ENCODE data around the gene SMOC1. TPM values are rescaled to one million over a fixed set of nuclear protein-coding genes. Genes with fewer than 3 reads are reported as not detected.

Gene SMOC1
- total and polyA plus RNA-seq, 2 experiments from 2014 or later, result 0.70 to 3.5 TPM

- H3K4me2 ChIP-seq (ENCODE audit: unreplicated experiment), result no peak overlapping the region
- H4K20me1 ChIP-seq (ENCODE audit: insufficient read depth), result no peaks in the 10 kb centered on the region
- WGBS, 2 experiments (ENCODE audit: low coverage in 1 of 2, low lambda C conversion rate in 2 of 2, missing lambda C conversion rate in 2 of 2), result 5 to 10% methylated on average over 19 to 21 of the region's 21 CpGs
- no peaks in the 10 kb centered on the region for H3K36me3 ChIP-seq (ENCODE audit: low read depth)
- TF ChIP-seq EZH2 (IDR thresholded peaks at IDR 0.05; ENCODE audit: insufficient read depth, poor library complexity, severe bottlenecking) (no peak), EZH2phosphoT487 (IDR thresholded peaks at IDR 0.05; ENCODE audit: insufficient read depth, low read depth) (no peak)
- peak overlapping the region; percentile 54 for H3K4me3 ChIP-seq
- peak; percentile 27 for DNase-seq
- H3K4me1 ChIP-seq (ENCODE audit: insufficient read depth), result no peaks in the 10 kb centered on the region
- in situ Hi-C loops (cut with MboI), result no loop called here
- no peak overlapping the region for H3K27ac ChIP-seq
- H3K79me2 ChIP-seq (ENCODE audit: insufficient read depth), result no peaks in the 10 kb centered on the region
- no peaks in the 10 kb centered on the region for H3K9me2 ChIP-seq (ENCODE audit: insufficient read depth)
- H3K9ac ChIP-seq, result peak overlapping the region; percentile 46
- H3F3A ChIP-seq (ENCODE audit: insufficient read depth), result no peaks in the 10 kb centered on the region
- no peaks in the 10 kb centered on the region for H3K9me3 ChIP-seq (ENCODE audit: low read depth)
- H3K27me3 ChIP-seq (replicated peaks; ENCODE audit: insufficient read depth), result peaks cover 31% of the 10 kb centered on the region
- H2AFZ ChIP-seq, result 0 out of 2 replicates have a peak overlapping the region, but pooled peaks have one; percentile 19
These were observed 850 bp downstream of the SMOC1 start for GRCh38 chr14:69880044-69880487.

- H3K27ac ChIP-seq, result no peak overlapping the region
- H3K79me2 ChIP-seq (ENCODE audit: insufficient read depth), result no peaks in the 10 kb centered on the region
- H3K9me3 ChIP-seq (ENCODE audit: low read depth), result no peaks in the 10 kb centered on the region
- H2AFZ ChIP-seq, result no peak overlapping the region
- H3F3A ChIP-seq (ENCODE audit: insufficient read depth), result no peaks in the 10 kb centered on the region
- TF ChIP-seq EZH2 (IDR thresholded peaks at IDR 0.05; ENCODE audit: insufficient read depth, poor library complexity, severe bottlenecking), result no peak
- TF ChIP-seq EZH2phosphoT487 (IDR thresholded peaks at IDR 0.05; ENCODE audit: insufficient read depth, low read depth), result no peak
- H3K9me2 ChIP-seq (ENCODE audit: insufficient read depth), result no peaks in the 10 kb centered on the region
- H4K20me1 ChIP-seq (ENCODE audit: insufficient read depth), result no peaks in the 10 kb centered on the region
- in situ Hi-C loops (cut with MboI), result no loop called here
- H3K4me3 ChIP-seq, result no peak overlapping the region
- H3K4me2 ChIP-seq (ENCODE audit: unreplicated experiment), result no peak overlapping the region
- no peak overlapping the region for H3K9ac ChIP-seq
- H3K4me1 ChIP-seq (ENCODE audit: insufficient read depth), result no peaks in the 10 kb centered on the region
- WGBS, 2 experiments (ENCODE audit: low coverage in 1 of 2, low lambda C conversion rate in 2 of 2, missing lambda C conversion rate in 2 of 2), result 8 to 20% methylated on average over 5 of the region's 5 CpGs
- no peaks in the 10 kb centered on the region for H3K36me3 ChIP-seq (ENCODE audit: low read depth)
- peaks cover 31% of the 10 kb centered on the region for H3K27me3 ChIP-seq (replicated peaks; ENCODE audit: insufficient read depth)
- no peak for DNase-seq
These were observed 1.7 kb downstream of the SMOC1 start for GRCh38 chr14:69880893-69881292.

GRCh38 chr14:69882116-69882864, 3.1 kb downstream of the SMOC1 start:
- Histone ChIP-seq H3K9me2 (ENCODE audit: insufficient read depth) (no peaks in the 10 kb centered on the region), H2AFZ (no peak overlapping the region), H3K4me3 (no peak overlapping the region), H3K79me2 (ENCODE audit: insufficient read depth) (no peaks in the 10 kb centered on the region), H3K9me3 (ENCODE audit: low read depth) (no peaks in the 10 kb centered on the region), H3K36me3 (ENCODE audit: low read depth) (no peaks in the 10 kb centered on the region), H3F3A (ENCODE audit: insufficient read depth) (0 out of 2 replicates have a peak, but pooled peaks cover 9% of the 10 kb centered on the region), H4K20me1 (ENCODE audit: insufficient read depth) (no peaks in the 10 kb centered on the region), H3K9ac (no peak overlapping the region), H3K27me3 (replicated peaks; ENCODE audit: insufficient read depth) (peaks cover 29% of the 10 kb centered on the region), H3K27ac (no peak overlapping the region), H3K4me2 (ENCODE audit: unreplicated experiment) (no peak overlapping the region), H3K4me1 (ENCODE audit: insufficient read depth) (peaks cover 4% of the 10 kb centered on the region)
- in situ Hi-C loops (cut with MboI), result no loop called here
- DNase-seq, result peak; percentile 15
- no peak for TF ChIP-seq EZH2phosphoT487 (IDR thresholded peaks at IDR 0.05; ENCODE audit: insufficient read depth, low read depth)
- no peak for TF ChIP-seq EZH2 (IDR thresholded peaks at IDR 0.05; ENCODE audit: insufficient read depth, poor library complexity, severe bottlenecking)
- 5 to 7% methylated on average over 11 of the region's 11 CpGs for WGBS, 2 experiments (ENCODE audit: low coverage in 1 of 2, low lambda C conversion rate in 2 of 2, missing lambda C conversion rate in 2 of 2)

GRCh38 chr14:69882915-69883314, 3.7 kb downstream of the SMOC1 start:
- Histone ChIP-seq H3K9me2 (ENCODE audit: insufficient read depth) (no peaks in the 10 kb centered on the region), H4K20me1 (ENCODE audit: insufficient read depth) (no peaks in the 10 kb centered on the region)
- in situ Hi-C loops (cut with MboI), result no loop called here

More at GRCh38 chr14:69882915-69883314, 3.7 kb downstream of the SMOC1 start:
- Histone ChIP-seq H3K9ac (no peak overlapping the region), H3K79me2 (ENCODE audit: insufficient read depth) (no peaks in the 10 kb centered on the region), H3F3A (ENCODE audit: insufficient read depth) (peaks cover 11% of the 10 kb centered on the region; the same call in 1 of the 2 replicates), H2AFZ (no peak overlapping the region), H3K9me3 (ENCODE audit: low read depth) (no peaks in the 10 kb centered on the region), H3K27me3 (replicated peaks; ENCODE audit: insufficient read depth) (peaks cover 29% of the 10 kb centered on the region), H3K4me1 (ENCODE audit: insufficient read depth) (peaks cover 10% of the 10 kb centered on the region), H3K36me3 (ENCODE audit: low read depth) (no peaks in the 10 kb centered on the region), H3K4me3 (no peak overlapping the region), H3K27ac (no peak overlapping the region), H3K4me2 (ENCODE audit: unreplicated experiment) (no peak overlapping the region)
- TF ChIP-seq EZH2 (IDR thresholded peaks at IDR 0.05; ENCODE audit: insufficient read depth, poor library complexity, severe bottlenecking) (no peak), EZH2phosphoT487 (IDR thresholded peaks at IDR 0.05; ENCODE audit: insufficient read depth, low read depth) (no peak)
- WGBS, 2 experiments (ENCODE audit: low coverage in 1 of 2, low lambda C conversion rate in 2 of 2, missing lambda C conversion rate in 2 of 2), result 28 to 37% methylated on average over 2 of the region's 2 CpGs
- DNase-seq, result no peak

All from GM23248 (cell line).